Smooth muscle cell (in vitro differentiated cells): ENCODE results near the gene S1PR5. TPM values are rescaled to one million over a fixed set of nuclear protein-coding genes. Genes with fewer than 3 reads are reported as not detected.

ENCODE experiments used
- DNase-seq: peaks from one replicate; lab custom pipeline; 2025; ENCODE audit not compliant: unreplicated experiment; lab: John Stamatoyannopoulos, UW
- H2AFZ ChIP-seq: fragments of 200-600 bp; sonication (generic); 2 replicates; pipeline ENCODE4 v1.6.0; 2016; ENCODE audit warnings: antibody characterized with exemption, low read depth, mild to moderate bottlenecking
- H3F3A ChIP-seq: fragments of 200-600 bp; sonication (generic); 2 replicates; pipeline ENCODE4 v1.6.0; 2017; ENCODE audit warnings: antibody characterized with exemption, low read depth
- H3K27ac ChIP-seq: fragments of 200-600 bp; sonication (generic); 2 replicates; pipeline ENCODE4 v1.5.1; 2016; ENCODE audit warnings: low read depth, mild to moderate bottlenecking
- H3K27me3 ChIP-seq: fragments of 200-600 bp; sonication (generic); 2 replicates; pipeline ENCODE4 v1.6.1; 2016; ENCODE audit warnings: low read depth, mild to moderate bottlenecking
- H3K36me3 ChIP-seq: fragments of 200-600 bp; sonication (generic); 2 replicates; pipeline ENCODE4 v1.5.1; 2016; ENCODE audit warnings: low read depth
- H3K4me1 ChIP-seq: fragments of 200-600 bp; sonication (generic); 2 replicates; pipeline ENCODE4 v1.5.1; 2016; ENCODE audit warnings: low read depth
- H3K4me2 ChIP-seq: fragments of 200-600 bp; sonication (generic); 2 replicates; pipeline ENCODE4 v1.6.0; 2016; ENCODE audit warnings: mild to moderate bottlenecking
- H3K4me3 ChIP-seq: fragments of 200-600 bp; sonication (generic); 2 replicates; pipeline ENCODE4 v1.5.1; 2016; ENCODE audit warnings: mild to moderate bottlenecking
- H3K79me2 ChIP-seq: fragments of 200-600 bp; sonication (generic); 2 replicates; pipeline ENCODE4 v1.6.0; 2016; ENCODE audit warnings: low read depth, mild to moderate bottlenecking
- H3K9ac ChIP-seq: fragments of 200-600 bp; sonication (generic); 2 replicates; pipeline ENCODE4 v1.6.0; 2016; ENCODE audit warnings: low read depth
- H3K9me3 ChIP-seq: fragments of 200-600 bp; sonication (generic); replicated peaks from 2 replicates; pipeline ENCODE4 v1.5.1; 2016; ENCODE audit warnings: low read depth
- H4K20me1 ChIP-seq: fragments of 200-600 bp; sonication (generic); 2 replicates; pipeline ENCODE4 v1.6.0; 2016; ENCODE audit warnings: low read depth
- WGBS: methylation state at CpG from one replicate; pipeline ENCODE4 v1.1.7; 2016; ENCODE audit warnings: low lambda C conversion rate; 5-methylcytosine and 5-hydroxymethylcytosine counted together
- polyA plus RNA-seq: library from polyadenylated mRNA; unstranded; fragments of >200 nt; fragmentation: Nextera tagmentation; extraction: Ambion mirVana; gene quantifications from 2 replicates; pipeline ENCODE4 v1.2.1, GENCODE V29; 2016
- total RNA-seq: library from RNA; depleted of rRNA; stranded (reverse); fragments of >200 nt; gene quantifications from 2 replicates; pipeline ENCODE4 v1.2.3, GENCODE V29; 2014
- TF ChIP-seq, protein P1 (sequence below): fragments of 200-600 bp; sonication (generic); IDR thresholded peaks from 2 replicates; pipeline ENCODE4 v1.5.1; 2017; ENCODE audit warnings: borderline replicate concordance, mild to moderate bottlenecking, antibody characterized with exemption; ENCODE audit not compliant: insufficient read depth, poor library complexity, severe bottlenecking

The S1PR5 gene
- total and polyA plus RNA-seq, 2 experiments from 2014 or later: 5.3 to 9.0 TPM

GRCh38 chr19:10554760-10555609 lies 37.7 kb upstream of the S1PR5 start:
- Histone ChIP-seq H3K9me3 (no peaks in the 10 kb centered on the region), H3K4me1 (no peaks in the 10 kb centered on the region), H4K20me1 (peaks cover 8% of the 10 kb centered on the region), H3K27ac (no peak overlapping the region), H3K4me2 (no peak overlapping the region), H3K79me2 (no peaks in the 10 kb centered on the region), H3K4me3 (no peak overlapping the region), H3K27me3 (no peaks in the 10 kb centered on the region), H3F3A (peaks cover 12% of the 10 kb centered on the region), H3K9ac (no peak overlapping the region), H2AFZ (no peak overlapping the region), H3K36me3 (no peaks in the 10 kb centered on the region)
- WGBS: 92% methylated on average over 30 of the region's 30 CpGs
- DNase-seq: no peak
- TF ChIP-seq, protein P1, sequence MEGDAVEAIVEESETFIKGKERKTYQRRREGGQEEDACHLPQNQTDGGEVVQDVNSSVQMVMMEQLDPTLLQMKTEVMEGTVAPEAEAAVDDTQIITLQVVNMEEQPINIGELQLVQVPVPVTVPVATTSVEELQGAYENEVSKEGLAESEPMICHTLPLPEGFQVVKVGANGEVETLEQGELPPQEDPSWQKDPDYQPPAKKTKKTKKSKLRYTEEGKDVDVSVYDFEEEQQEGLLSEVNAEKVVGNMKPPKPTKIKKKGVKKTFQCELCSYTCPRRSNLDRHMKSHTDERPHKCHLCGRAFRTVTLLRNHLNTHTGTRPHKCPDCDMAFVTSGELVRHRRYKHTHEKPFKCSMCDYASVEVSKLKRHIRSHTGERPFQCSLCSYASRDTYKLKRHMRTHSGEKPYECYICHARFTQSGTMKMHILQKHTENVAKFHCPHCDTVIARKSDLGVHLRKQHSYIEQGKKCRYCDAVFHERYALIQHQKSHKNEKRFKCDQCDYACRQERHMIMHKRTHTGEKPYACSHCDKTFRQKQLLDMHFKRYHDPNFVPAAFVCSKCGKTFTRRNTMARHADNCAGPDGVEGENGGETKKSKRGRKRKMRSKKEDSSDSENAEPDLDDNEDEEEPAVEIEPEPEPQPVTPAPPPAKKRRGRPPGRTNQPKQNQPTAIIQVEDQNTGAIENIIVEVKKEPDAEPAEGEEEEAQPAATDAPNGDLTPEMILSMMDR: no peak

GRCh38 chr19:10553943-10554381 lies 36.7 kb upstream of the S1PR5 start:
- TF ChIP-seq, protein P1: no peak
- H3K4me3 ChIP-seq: no peak overlapping the region
- 93% methylated on average over 12 of the region's 12 CpGs for WGBS
- no peak for DNase-seq
- no peaks in the 10 kb centered on the region for H3K9me3 ChIP-seq
- no peaks in the 10 kb centered on the region for H3K4me1 ChIP-seq
- no peak overlapping the region for H3K4me2 ChIP-seq
- H3K36me3 ChIP-seq: no peaks in the 10 kb centered on the region
- no peak overlapping the region for H3K27ac ChIP-seq
- peaks cover 12% of the 10 kb centered on the region for H3F3A ChIP-seq
- no peak overlapping the region for H3K9ac ChIP-seq
- no peak overlapping the region for H2AFZ ChIP-seq
- H3K27me3 ChIP-seq: no peaks in the 10 kb centered on the region
- H4K20me1 ChIP-seq: peaks cover 8% of the 10 kb centered on the region
- H3K79me2 ChIP-seq: no peaks in the 10 kb centered on the region

DNA sequence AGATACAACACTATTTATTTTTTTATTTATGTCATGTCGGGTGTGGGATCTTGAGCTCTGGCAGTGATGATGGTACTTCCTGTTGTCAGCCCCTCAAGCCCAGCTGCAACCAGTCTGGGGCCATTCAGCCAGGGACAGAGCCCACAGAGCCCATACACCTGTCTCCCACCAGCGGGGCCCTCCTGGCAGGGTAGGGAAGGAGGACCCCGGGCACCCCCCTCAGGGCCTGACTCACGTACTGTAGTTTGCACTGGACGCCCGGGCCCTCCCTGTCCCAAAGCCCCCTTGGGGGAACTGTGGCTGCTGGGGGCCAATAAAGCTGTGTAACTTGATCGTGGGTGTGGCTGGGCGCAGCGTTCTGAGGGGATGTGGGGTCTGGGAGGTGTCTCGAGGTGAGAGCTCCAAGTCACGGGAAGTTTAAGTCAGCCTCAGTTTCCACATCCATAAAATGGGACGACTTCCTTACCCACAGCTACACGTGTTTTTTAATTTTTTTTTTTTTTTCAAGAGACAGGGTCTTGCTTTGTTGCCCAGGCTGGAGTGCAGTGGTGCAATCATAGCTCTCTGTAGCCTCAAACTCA lies 35.9 kb upstream of the S1PR5 start:
- WGBS: 96% methylated on average over 13 of the region's 13 CpGs
- Histone ChIP-seq H3K4me2 (no peak overlapping the region), H3K9me3 (no peaks in the 10 kb centered on the region), H3K27ac (no peak overlapping the region), H3K36me3 (no peaks in the 10 kb centered on the region), H4K20me1 (peaks cover 15% of the 10 kb centered on the region), H3K4me3 (no peak overlapping the region), H3K4me1 (no peaks in the 10 kb centered on the region), H3F3A (peaks cover 12% of the 10 kb centered on the region), H3K9ac (no peak overlapping the region), H3K27me3 (no peaks in the 10 kb centered on the region), H2AFZ (no peak overlapping the region), H3K79me2 (no peaks in the 10 kb centered on the region)
- TF ChIP-seq, protein P1: no peak
- no peak for DNase-seq
